ENCODE data around the gene VAV2. TPM values are rescaled to one million over a fixed set of nuclear protein-coding genes. Genes with fewer than 3 reads are reported as not detected.

VAV2 gene
- total and polyA plus RNA-seq, 2 of the 4 experiments (the other 2 are of a cell fraction) = 10.8 to 13.4 TPM

DNA sequence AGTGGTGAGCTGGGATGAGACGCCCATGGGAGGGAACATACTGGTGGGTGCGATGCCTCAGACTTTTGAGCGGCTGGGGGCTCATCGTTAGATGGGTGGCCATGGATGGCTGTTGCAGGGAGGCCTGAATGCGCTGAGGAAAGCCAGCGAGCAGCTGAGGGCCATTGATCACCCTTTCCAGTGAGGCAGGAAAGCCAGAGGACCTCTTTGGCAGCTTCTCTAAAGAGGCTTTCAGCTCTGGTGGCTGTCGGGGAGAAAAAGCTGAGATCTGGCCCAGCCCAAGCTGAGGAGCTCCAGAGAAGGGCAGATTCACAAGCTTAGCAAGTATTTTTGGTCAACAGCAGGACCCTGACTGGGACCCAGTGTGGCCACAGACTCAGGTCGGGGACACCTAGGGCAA lies 13.3 kb upstream of the VAV2 start:
- H2BK5ac ChIP-seq (ENCODE audit: low read depth, low read length, poor library complexity, severe bottlenecking) = no peak overlapping the region
- no peaks in the 10 kb centered on the region; the same call in 1 of the 2 replicates for H3K4me1 ChIP-seq (ENCODE audit: control insufficient read depth, insufficient read depth, low read length)
- H4K91ac ChIP-seq (ENCODE audit: insufficient read depth, low read depth, low read length) = no peak overlapping the region
- H3K4me2 ChIP-seq (ENCODE audit: low read depth, low read length) = no peak overlapping the region
- BruUV-seq (replicated peaks) = no TSS peak
- H3K9me1 ChIP-seq (ENCODE audit: insufficient read depth, low read length) = no peaks in the 10 kb centered on the region; the same call in 1 of the 2 replicates
- dilution Hi-C loops (cut with HindIII; ENCODE audit: low sequenced_read_pairs, unreplicated experiment) = loop anchor here (25.0 kb wide), 1 partner anchor 218 kb away; no protein-coding TSS in a partner anchor
- H2AK5ac ChIP-seq (ENCODE audit: low read depth, low read length) = no peak overlapping the region
- peaks cover 6% of the 10 kb centered on the region; the same call in 1 of the 2 replicates for H3K27me3 ChIP-seq (ENCODE audit: control insufficient read depth, insufficient read depth, low read length)
- intact Hi-C loops (cut with micrococcal nuclease) = no loop called here
- 80% methylated on average over 1 of the region's 8 CpGs; no CpG with 5 or more reads in 1 of the 2 experiments for WGBS, 2 experiments (ENCODE audit: extremely low coverage in 2 of 2, insufficient read length in 1 of 2)
- no peak overlapping the region for H2BK120ac ChIP-seq (ENCODE audit: low read depth, low read length)
- H3K9ac ChIP-seq (ENCODE audit: low read depth, low read length) = no peak overlapping the region
- H4K5ac ChIP-seq (ENCODE audit: low read depth, low read length) = no peak overlapping the region
- no peak overlapping the region for H3K14ac ChIP-seq (replicated peaks; ENCODE audit: low read depth, low read length)
- DNase-seq (no peak), ATAC-seq (ENCODE audit: low read depth) (no peak)
- no peaks in the 10 kb centered on the region for H3K79me1 ChIP-seq (ENCODE audit: low read depth in 1 of 2, low read length in 2 of 2)
- H3K23ac ChIP-seq (ENCODE audit: low read depth, low read length) = no peak overlapping the region
- no peaks in the 10 kb centered on the region for H3K36me3 ChIP-seq (ENCODE audit: control insufficient read depth, insufficient read depth, low read length)
- in situ Hi-C loops (cut with MboI; ENCODE audit: low sequenced_read_pairs) = no loop called here
- CTCF ChIA-PET = interaction anchor here (0.7 kb wide), 1 partner anchor 200 kb away, joined by 3 read pairs; no protein-coding TSS in a partner anchor
- H2AFZ ChIP-seq (replicated peaks; ENCODE audit: low read length, poor library complexity) = no peak overlapping the region
- H2AK9ac ChIP-seq (replicated peaks; ENCODE audit: low read depth, low read length, poor library complexity) = no peak overlapping the region
- H3K4ac ChIP-seq (ENCODE audit: low read depth, low read length) = no peak overlapping the region
- H3K56ac ChIP-seq (ENCODE audit: extremely low read depth, insufficient read depth, low read length) = no peak overlapping the region
- H2BK20ac ChIP-seq (ENCODE audit: low read depth, low read length) = no peak overlapping the region
- no peak overlapping the region for H2BK15ac ChIP-seq (ENCODE audit: low read depth, low read length)
- no peak overlapping the region for H3K18ac ChIP-seq (ENCODE audit: low read depth, low read length)
- no peak overlapping the region for H4K8ac ChIP-seq (ENCODE audit: low read depth in 2 of 2, low read length in 2 of 2)
- no peak overlapping the region for H3K4me3 ChIP-seq (ENCODE audit: insufficient read depth, low read depth, low read length)
- TF ChIP-seq, protein P1, sequence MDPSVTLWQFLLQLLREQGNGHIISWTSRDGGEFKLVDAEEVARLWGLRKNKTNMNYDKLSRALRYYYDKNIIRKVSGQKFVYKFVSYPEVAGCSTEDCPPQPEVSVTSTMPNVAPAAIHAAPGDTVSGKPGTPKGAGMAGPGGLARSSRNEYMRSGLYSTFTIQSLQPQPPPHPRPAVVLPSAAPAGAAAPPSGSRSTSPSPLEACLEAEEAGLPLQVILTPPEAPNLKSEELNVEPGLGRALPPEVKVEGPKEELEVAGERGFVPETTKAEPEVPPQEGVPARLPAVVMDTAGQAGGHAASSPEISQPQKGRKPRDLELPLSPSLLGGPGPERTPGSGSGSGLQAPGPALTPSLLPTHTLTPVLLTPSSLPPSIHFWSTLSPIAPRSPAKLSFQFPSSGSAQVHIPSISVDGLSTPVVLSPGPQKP (IDR thresholded peaks at IDR 0.05; ENCODE audit: borderline replicate concordance, low read depth, low read length) = no peak
- no peak for TF ChIP-seq CHD1 (IDR thresholded peaks at IDR 0.05; ENCODE audit: low read depth, low read length)
- TF ChIP-seq, protein P2, sequence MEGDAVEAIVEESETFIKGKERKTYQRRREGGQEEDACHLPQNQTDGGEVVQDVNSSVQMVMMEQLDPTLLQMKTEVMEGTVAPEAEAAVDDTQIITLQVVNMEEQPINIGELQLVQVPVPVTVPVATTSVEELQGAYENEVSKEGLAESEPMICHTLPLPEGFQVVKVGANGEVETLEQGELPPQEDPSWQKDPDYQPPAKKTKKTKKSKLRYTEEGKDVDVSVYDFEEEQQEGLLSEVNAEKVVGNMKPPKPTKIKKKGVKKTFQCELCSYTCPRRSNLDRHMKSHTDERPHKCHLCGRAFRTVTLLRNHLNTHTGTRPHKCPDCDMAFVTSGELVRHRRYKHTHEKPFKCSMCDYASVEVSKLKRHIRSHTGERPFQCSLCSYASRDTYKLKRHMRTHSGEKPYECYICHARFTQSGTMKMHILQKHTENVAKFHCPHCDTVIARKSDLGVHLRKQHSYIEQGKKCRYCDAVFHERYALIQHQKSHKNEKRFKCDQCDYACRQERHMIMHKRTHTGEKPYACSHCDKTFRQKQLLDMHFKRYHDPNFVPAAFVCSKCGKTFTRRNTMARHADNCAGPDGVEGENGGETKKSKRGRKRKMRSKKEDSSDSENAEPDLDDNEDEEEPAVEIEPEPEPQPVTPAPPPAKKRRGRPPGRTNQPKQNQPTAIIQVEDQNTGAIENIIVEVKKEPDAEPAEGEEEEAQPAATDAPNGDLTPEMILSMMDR (conservative IDR thresholded peaks at IDR 0.05; ENCODE audit: low read depth, low read length) = no peak
- no peak for TF ChIP-seq MAFK (IDR thresholded peaks at IDR 0.05; ENCODE audit: low read depth, low read length)
- TF ChIP-seq FOS (IDR thresholded peaks at IDR 0.05; ENCODE audit: low read depth, low read length) = no peak
- TF ChIP-seq RFX5 (IDR thresholded peaks at IDR 0.05; ENCODE audit: low read depth, low read length) = no peak
- no peak for TF ChIP-seq SMC3 (IDR thresholded peaks at IDR 0.05; ENCODE audit: low read depth, low read length)
- H3K9me3 ChIP-seq (ENCODE audit: control insufficient read depth, insufficient read depth, low read length) = no peaks in the 10 kb centered on the region
- no peaks in the 10 kb centered on the region for H4K20me1 ChIP-seq (ENCODE audit: insufficient read depth, low read length)
- POLR2A ChIA-PET (ENCODE audit: unreplicated experiment) = no interaction called here
- H3K27ac ChIP-seq (ENCODE audit: insufficient read depth, low read length) = no peak overlapping the region
